GM12878 (cell line): ENCODE measurements around the gene CENPQ. TPM values are rescaled to one million over a fixed set of nuclear protein-coding genes. Genes with fewer than 3 reads are reported as not detected.

Experiments used
- ATAC-seq: fragments of 200-7000 bp; cut with Tn5 transposase; 3 replicates; pipeline ENCODE4 v1.9.1; 2020; ENCODE audit warnings: mild to moderate bottlenecking, moderate library complexity
- BruUV-seq: library from RNA; stranded (reverse); fragments of 400-500 nt; replicated peaks from 2 replicates; lab custom pipeline; 2021; lab: Mats Ljungman, UMichigan
- CTCF ChIA-PET: fragments of 300-600 bp; sonication (Branson Sonifier 250); formaldehyde crosslinking; extraction: SDS; loops from one replicate; lab custom pipeline; 2021; ENCODE audit warnings: inconsistent platforms; lab: Yijun Ruan, JAX
- POLR2A ChIA-PET: fragments of 350-600 bp; formaldehyde crosslinking; extraction: SDS; loops from one replicate; lab custom pipeline; 2021; ENCODE audit warnings: inconsistent platforms; lab: Charles Lee
- RAD21 ChIA-PET: fragments of 300-600 bp; sonication (Branson Sonifier 250); formaldehyde crosslinking; loops from one replicate; lab custom pipeline; 2023; ENCODE audit warnings: antibody characterized with exemption; ENCODE audit not compliant: unreplicated experiment; lab: Charles Lee
- SMC1A ChIA-PET: fragments of 300-600 bp; sonication (Branson Sonifier 250); formaldehyde crosslinking; loops from one replicate; lab custom pipeline; 2023; ENCODE audit not compliant: unreplicated experiment, uncharacterized antibody; lab: Charles Lee
- DNase-seq: peaks from one replicate; pipeline ENCODE4 v3.0.0-alpha.2; 2011; ENCODE audit warnings: low read depth, low spot score
- FAIRE-seq: peaks from 3 replicates; lab custom pipeline; 2011; peaks lifted over from hg19 to GRCh38; lab: Jason Lieb, UNC
- H2AFZ ChIP-seq: 2 replicates; pipeline ENCODE4 v1.6.0; 2011; ENCODE audit warnings: low read depth, low read length, control low read depth; ENCODE audit not compliant: control insufficient read depth
- H3K27ac ChIP-seq: 2 replicates; pipeline ENCODE4 v1.5.1; 2011; ENCODE audit warnings: control low read depth; ENCODE audit not compliant: control insufficient read depth, insufficient read depth
- H3K27me3 ChIP-seq, 2 experiments: replicated peaks in 1 of 2; 2 replicates each; pipeline versions ENCODE4 v1.6.0 to v1.6.1; 2011; ENCODE audit warnings: low read length in 1 of 2; ENCODE audit not compliant: control insufficient read depth in 2 of 2, insufficient read depth in 2 of 2
- H3K36me3 ChIP-seq, 2 experiments: 2 replicates each; pipeline ENCODE4 v1.5.1; 2011; ENCODE audit warnings: low read length in 1 of 2; ENCODE audit not compliant: control insufficient read depth in 2 of 2, insufficient read depth in 2 of 2
- H3K4me1 ChIP-seq: 2 replicates; pipeline ENCODE4 v1.6.1; 2011; ENCODE audit warnings: mild to moderate bottlenecking, low read length, moderate library complexity, mixed read lengths; ENCODE audit not compliant: control insufficient read depth, insufficient read depth
- H3K4me2 ChIP-seq: 2 replicates; pipeline ENCODE4 v1.6.0; 2011; ENCODE audit warnings: control low read depth; ENCODE audit not compliant: control insufficient read depth, insufficient read depth
- H3K4me3 ChIP-seq: fragments of 200-600 bp; sonication (generic); 2 replicates; pipeline ENCODE4 v1.5.1; 2016
- H3K79me2 ChIP-seq: 2 replicates; pipeline ENCODE4 v1.6.0; 2011; ENCODE audit warnings: low read length; ENCODE audit not compliant: control insufficient read depth, insufficient read depth
- H3K9ac ChIP-seq: 2 replicates; pipeline ENCODE4 v1.8.0; 2011; ENCODE audit warnings: low read length, control low read depth, mixed read lengths; ENCODE audit not compliant: control insufficient read depth, insufficient read depth
- H3K9me3 ChIP-seq: replicated peaks from 3 replicates; pipeline ENCODE4 v1.5.1; 2011; ENCODE audit warnings: mild to moderate bottlenecking, low read length; ENCODE audit not compliant: control insufficient read depth, insufficient read depth
- H4K20me1 ChIP-seq: 2 replicates; pipeline ENCODE4 v1.6.0; 2011; ENCODE audit not compliant: control insufficient read depth, insufficient read depth
- ATF3 ChIP-seq: IDR thresholded peaks from 2 replicates; pipeline ENCODE4 v1.6.1; 2011; ENCODE audit warnings: low read depth, mild to moderate bottlenecking, low read length, moderate library complexity, borderline replicate concordance; ENCODE audit errors: extremely low read depth
- BCLAF1 ChIP-seq: fragments of 450-650 bp; IDR thresholded peaks from 2 replicates; pipeline ENCODE4 v1.6.1; 2017; ENCODE audit warnings: antibody characterized with exemption, mild to moderate bottlenecking, moderate library complexity
- CBFB ChIP-seq: IDR thresholded peaks from 2 replicates; pipeline ENCODE4 v1.6.1; 2016; ENCODE audit warnings: antibody characterized with exemption, low read depth
- CHD2 ChIP-seq: IDR thresholded peaks from 2 replicates; pipeline ENCODE4 v1.6.1; 2011; ENCODE audit warnings: low read depth, low read length, improper control_type of control experiment, borderline replicate concordance
- EED ChIP-seq: sonication (generic); IDR thresholded peaks from 2 replicates; pipeline ENCODE4 v1.6.1; 2016; ENCODE audit warnings: antibody characterized with exemption, low read depth
- ESRRA ChIP-seq: IDR thresholded peaks from 2 replicates; pipeline ENCODE4 v1.6.1; 2012; ENCODE audit warnings: mild to moderate bottlenecking, low read length, improper control_type of control experiment
- EZH2 ChIP-seq: IDR thresholded peaks from 2 replicates; pipeline ENCODE4 v1.6.1; 2012; ENCODE audit warnings: low read depth, mild to moderate bottlenecking, control low read depth, inconsistent platforms, low read length, borderline replicate concordance; ENCODE audit not compliant: control insufficient read depth
- IRF3 ChIP-seq: fragments of 450-650 bp; IDR thresholded peaks from 2 replicates; pipeline ENCODE4 v1.6.1; 2014; ENCODE audit warnings: mild to moderate bottlenecking
- IRF5 ChIP-seq: fragments of 450-650 bp; IDR thresholded peaks from 2 replicates; pipeline ENCODE4 v1.6.1; 2017; ENCODE audit warnings: borderline replicate concordance
- MAX ChIP-seq: IDR thresholded peaks from 2 replicates; pipeline ENCODE4 v1.6.1; 2012; ENCODE audit warnings: low read depth, low read length, improper control_type of control experiment
- MTA2 ChIP-seq: fragments of 450-650 bp; IDR thresholded peaks from 2 replicates; pipeline ENCODE4 v1.6.1; 2016; ENCODE audit warnings: low read depth, mild to moderate bottlenecking, moderate library complexity
- RCOR1 ChIP-seq: conservative IDR thresholded peaks from 2 replicates; pipeline ENCODE4 v1.6.1; 2012; ENCODE audit warnings: low read depth, low read length, improper control_type of control experiment
- SMAD1 ChIP-seq: fragments of 450-650 bp; IDR thresholded peaks from 2 replicates; pipeline ENCODE4 v1.6.1; 2018; ENCODE audit warnings: mild to moderate bottlenecking, low read depth; ENCODE audit not compliant: partially characterized antibody
- SMC3 ChIP-seq: IDR thresholded peaks from 2 replicates; pipeline ENCODE4 v1.6.1; 2011; ENCODE audit warnings: low read length, improper control_type of control experiment, borderline replicate concordance
- WGBS: methylation state at CpG from one replicate; pipeline ENCODE4 v1.1.6; 2016; ENCODE audit warnings: low lambda C conversion rate; ENCODE audit not compliant: insufficient replicate concordance, insufficient coverage; ENCODE audit errors: missing lambda C conversion rate; 5-methylcytosine and 5-hydroxymethylcytosine counted together
- in situ Hi-C: fragments of 300-500 bp; cut with MboI; formaldehyde crosslinking; loops from 9 replicates; pipeline ENCODE4 v1.14.3; 2018; ENCODE audit warnings: mixed read lengths
- intact Hi-C: fragments of 100-400 bp; cut with micrococcal nuclease; formaldehyde crosslinking; loops from one replicate; pipeline ENCODE4 v1.14.2; 2022; ENCODE audit not compliant: unreplicated experiment
- polyA plus RNA-seq, 11 experiments: library from polyadenylated mRNA; depleted of rRNA in 4 of 11; unstranded in 6 of 11; stranded (reverse) in 5 of 11; fragments of >200 nt; fragmentation: Nextera tagmentation in 4 of 11; fragmentation: Illumina TruSeq in 1 of 11; extraction: Ambion mirVana in 4 of 11; extraction: Trizol in 1 of 11; gene quantifications; 1 replicate in 1 of 11; 2 replicates in 10 of 11; pipeline versions ENCODE4 v1.2.1 to v1.2.3, GENCODE V29; 2011 to 2016; ENCODE audit warnings: inconsistent platforms in 2 of 11, missing spikeins in 2 of 11, low read depth in 1 of 11
- total RNA-seq, 4 experiments: library from RNA; depleted of rRNA in 3 of 4; stranded (reverse); fragments of >200 nt in 3 of 4; fragmentation: Illumina TruSeq in 1 of 4; extraction: Trizol in 1 of 4; gene quantifications; 2 replicates each; pipeline versions ENCODE4 v1.2.1 to v1.2.3, GENCODE V29; 2013 to 2021

CENPQ gene
- total and polyA plus RNA-seq, 10 of the 15 experiments (the other 5 are each of a cell fraction or from before 2014, with no cell fraction given): 7.4 to 34.2 (median 17.8) TPM

- RAD21 ChIA-PET: no interaction called here
- WGBS: 65% methylated on average over 5 of the region's 7 CpGs
- no peak for TF ChIP-seq SMC3
- no peak for TF ChIP-seq MTA2
- no peak for TF ChIP-seq ATF3
- TF ChIP-seq BCLAF1: no peak
- TF ChIP-seq ESRRA: no peak
- TF ChIP-seq CBFB: no peak
- no peak for TF ChIP-seq MAX
- TF ChIP-seq IRF5: no peak
- TF ChIP-seq EZH2: no peak
- TF ChIP-seq SMAD1: no peak
- no peak for TF ChIP-seq EED
- TF ChIP-seq RCOR1: no peak
- no peak for TF ChIP-seq IRF3
- TF ChIP-seq CHD2: no peak
- Histone ChIP-seq H3K4me2 (no peak overlapping the region), H3K4me3 (no peak overlapping the region), H3K27me3 (no peaks in the 10 kb centered on the region), H3K9ac (no peak overlapping the region), H2AFZ (no peak overlapping the region), H4K20me1 (no peaks in the 10 kb centered on the region), H3K36me3 (no peaks in the 10 kb centered on the region), H3K27ac (no peak overlapping the region), H3K79me2 (no peaks in the 10 kb centered on the region), H3K4me1 (no peaks in the 10 kb centered on the region), H3K9me3 (no peaks in the 10 kb centered on the region)
- SMC1A ChIA-PET: interaction anchor here (1.1 kb wide), 1 partner anchor 11 kb away, joined by 3 read pairs; no protein-coding TSS in a partner anchor
- intact Hi-C loops: no loop called here
- BruUV-seq: no TSS peak
- in situ Hi-C loops: no loop called here
- no peak for FAIRE-seq
- CTCF ChIA-PET: interaction anchor here (1.6 kb wide), 1 partner anchor 326 kb away, joined by 3 read pairs; no protein-coding TSS in a partner anchor
- DNase-seq: no peak
- no peak for ATAC-seq
- POLR2A ChIA-PET: no interaction called here
Observed at GRCh38 chr6:49524541-49524940, 61.4 kb downstream of the CENPQ start.
